Measurements from ENCODE around the gene VPS26C. TPM values are rescaled to one million over a fixed set of nuclear protein-coding genes. Genes with fewer than 3 reads are reported as not detected.
"Not testable (repeated sequence)": the region's sequence is repeated elsewhere in the genome, so short reads cannot be mapped to it uniquely, and the experiment has no call there.

Gene VPS26C
- total and polyA plus RNA-seq, 9 donors, result 25.9 to 30.7 (median 28.7) TPM

GRCh38 chr21:37281993-37282392 lies 14.9 kb upstream of the VPS26C start:
- Histone ChIP-seq H3K36me3 (ENCODE audit: control insufficient read depth, insufficient read depth, low read length) (no peaks in the 10 kb centered on the region), H3K9me3 (replicated peaks; ENCODE audit: control insufficient read depth, low read depth, low read length) (no peaks in the 10 kb centered on the region), H3K4me3 (ENCODE audit: low read length) (no peak overlapping the region), H3K4me1 (ENCODE audit: control insufficient read depth, insufficient read depth, low read length) (peaks cover 2% of the 10 kb centered on the region), H3K27ac (ENCODE audit: low read length) (peak overlapping the region; percentile 29), H3K27me3 (ENCODE audit: control insufficient read depth, insufficient read depth, low read length) (peaks cover 2% of the 10 kb centered on the region)
- WGBS (ENCODE audit: insufficient coverage), result 22% methylated on average over 6 of the region's 16 CpGs
- DNase-seq, result peak; percentile 56

GRCh38 chr21:37281579-37281978 lies 14.4 kb upstream of the VPS26C start:
- peak overlapping the region; percentile 18 for H3K27ac ChIP-seq (ENCODE audit: low read length)

GRCh38 chr21:37279271-37279670 lies 12.1 kb upstream of the VPS26C start:
- not testable (repeated sequence) for DNase-seq; H3K27ac ChIP-seq (ENCODE audit: low read length); H3K36me3 ChIP-seq (ENCODE audit: control insufficient read depth, insufficient read depth, low read length); H3K27me3 ChIP-seq (ENCODE audit: control insufficient read depth, insufficient read depth, low read length); H3K4me1 ChIP-seq (ENCODE audit: control insufficient read depth, insufficient read depth, low read length); H3K9me3 ChIP-seq (replicated peaks; ENCODE audit: control insufficient read depth, low read depth, low read length); H3K4me3 ChIP-seq (ENCODE audit: low read length)
- WGBS (ENCODE audit: insufficient coverage), result no CpG with 5 or more reads among the region's 4 CpGs

More at GRCh38 chr21:37281579-37281978, 14.4 kb upstream of the VPS26C start:
- Histone ChIP-seq H3K27me3 (ENCODE audit: control insufficient read depth, insufficient read depth, low read length) (peaks cover 2% of the 10 kb centered on the region), H3K4me1 (ENCODE audit: control insufficient read depth, insufficient read depth, low read length) (peaks cover 2% of the 10 kb centered on the region), H3K36me3 (ENCODE audit: control insufficient read depth, insufficient read depth, low read length) (no peaks in the 10 kb centered on the region), H3K4me3 (ENCODE audit: low read length) (peak overlapping the region; percentile 1), H3K9me3 (replicated peaks; ENCODE audit: control insufficient read depth, low read depth, low read length) (no peaks in the 10 kb centered on the region)
- WGBS (ENCODE audit: insufficient coverage), result 24% methylated on average over 2 of the region's 10 CpGs
- no peak for DNase-seq

- Histone ChIP-seq H3K27me3 (ENCODE audit: control insufficient read depth, insufficient read depth, low read length) (peaks cover 2% of the 10 kb centered on the region), H3K9me3 (replicated peaks; ENCODE audit: control insufficient read depth, low read depth, low read length) (no peaks in the 10 kb centered on the region), H3K27ac (ENCODE audit: low read length) (no peak overlapping the region), H3K4me1 (ENCODE audit: control insufficient read depth, insufficient read depth, low read length) (peaks cover 5% of the 10 kb centered on the region), H3K36me3 (ENCODE audit: control insufficient read depth, insufficient read depth, low read length) (no peaks in the 10 kb centered on the region), H3K4me3 (ENCODE audit: low read length) (no peak overlapping the region)
- DNase-seq, result no peak
- 88% methylated on average over 3 of the region's 7 CpGs for WGBS (ENCODE audit: insufficient coverage)
Measured at GRCh38 chr21:37278199-37278598, 11.1 kb upstream of the VPS26C start.

GRCh38 chr21:37276377-37276776 lies 9.2 kb upstream of the VPS26C start:
- H3K27ac ChIP-seq (ENCODE audit: low read length), result no peak overlapping the region
- H3K9me3 ChIP-seq (replicated peaks; ENCODE audit: control insufficient read depth, low read depth, low read length), result no peaks in the 10 kb centered on the region
- H3K36me3 ChIP-seq (ENCODE audit: control insufficient read depth, insufficient read depth, low read length), result no peaks in the 10 kb centered on the region
- WGBS (ENCODE audit: insufficient coverage), result no CpG with 5 or more reads among the region's 3 CpGs
- DNase-seq, result no peak
- peaks cover 2% of the 10 kb centered on the region for H3K27me3 ChIP-seq (ENCODE audit: control insufficient read depth, insufficient read depth, low read length)
- H3K4me3 ChIP-seq (ENCODE audit: low read length), result no peak overlapping the region
- peaks cover 3% of the 10 kb centered on the region for H3K4me1 ChIP-seq (ENCODE audit: control insufficient read depth, insufficient read depth, low read length)

- Histone ChIP-seq H3K9me3 (replicated peaks; ENCODE audit: control insufficient read depth, low read depth, low read length) (no peaks in the 10 kb centered on the region), H3K27me3 (ENCODE audit: control insufficient read depth, insufficient read depth, low read length) (no peaks in the 10 kb centered on the region), H3K36me3 (ENCODE audit: control insufficient read depth, insufficient read depth, low read length) (no peaks in the 10 kb centered on the region), H3K4me3 (ENCODE audit: low read length) (no peak overlapping the region), H3K4me1 (ENCODE audit: control insufficient read depth, insufficient read depth, low read length) (peaks cover 3% of the 10 kb centered on the region), H3K27ac (ENCODE audit: low read length) (no peak overlapping the region)
- no peak for DNase-seq
- WGBS (ENCODE audit: insufficient coverage), result 34% methylated on average over 4 of the region's 9 CpGs
Measured at GRCh38 chr21:37273911-37274690, 7.0 kb upstream of the VPS26C start.

- WGBS (ENCODE audit: insufficient coverage), result no CpG with 5 or more reads among the region's 1 CpG
- Histone ChIP-seq H3K27me3 (ENCODE audit: control insufficient read depth, insufficient read depth, low read length) (no peaks in the 10 kb centered on the region), H3K4me3 (ENCODE audit: low read length) (no peak overlapping the region), H3K27ac (ENCODE audit: low read length) (no peak overlapping the region), H3K36me3 (ENCODE audit: control insufficient read depth, insufficient read depth, low read length) (no peaks in the 10 kb centered on the region), H3K9me3 (replicated peaks; ENCODE audit: control insufficient read depth, low read depth, low read length) (no peaks in the 10 kb centered on the region), H3K4me1 (ENCODE audit: control insufficient read depth, insufficient read depth, low read length) (peaks cover 3% of the 10 kb centered on the region)
- DNase-seq, result no peak
Measured at GRCh38 chr21:37273440-37273839, 6.3 kb upstream of the VPS26C start.

- H3K27ac ChIP-seq (ENCODE audit: low read length), result no peak overlapping the region
- no peaks in the 10 kb centered on the region for H3K36me3 ChIP-seq (ENCODE audit: control insufficient read depth, insufficient read depth, low read length)
- peaks cover 3% of the 10 kb centered on the region for H3K4me1 ChIP-seq (ENCODE audit: control insufficient read depth, insufficient read depth, low read length)
- no peaks in the 10 kb centered on the region for H3K27me3 ChIP-seq (ENCODE audit: control insufficient read depth, insufficient read depth, low read length)
- no peaks in the 10 kb centered on the region for H3K9me3 ChIP-seq (replicated peaks; ENCODE audit: control insufficient read depth, low read depth, low read length)
- no peak overlapping the region for H3K4me3 ChIP-seq (ENCODE audit: low read length)
- WGBS (ENCODE audit: insufficient coverage), result 78% methylated on average over 1 of the region's 6 CpGs
- no peak for DNase-seq
Measured at GRCh38 chr21:37272897-37273296, 5.8 kb upstream of the VPS26C start.

GRCh38 chr21:37270576-37271365 lies 3.6 kb upstream of the VPS26C start:
- Histone ChIP-seq H3K27ac (ENCODE audit: low read length) (no peak overlapping the region), H3K27me3 (ENCODE audit: control insufficient read depth, insufficient read depth, low read length) (no peaks in the 10 kb centered on the region), H3K9me3 (replicated peaks; ENCODE audit: control insufficient read depth, low read depth, low read length) (no peaks in the 10 kb centered on the region), H3K4me3 (ENCODE audit: low read length) (no peak overlapping the region), H3K36me3 (ENCODE audit: control insufficient read depth, insufficient read depth, low read length) (no peaks in the 10 kb centered on the region), H3K4me1 (ENCODE audit: control insufficient read depth, insufficient read depth, low read length) (peaks cover 9% of the 10 kb centered on the region)
- no peak for DNase-seq
- 88% methylated on average over 7 of the region's 8 CpGs for WGBS (ENCODE audit: insufficient coverage)

GRCh38 chr21:37269481-37269880 lies 2.3 kb upstream of the VPS26C start:
- no peaks in the 10 kb centered on the region for H3K9me3 ChIP-seq (replicated peaks; ENCODE audit: control insufficient read depth, low read depth, low read length)
- no peaks in the 10 kb centered on the region for H3K27me3 ChIP-seq (ENCODE audit: control insufficient read depth, insufficient read depth, low read length)
- no peak overlapping the region for H3K4me3 ChIP-seq (ENCODE audit: low read length)
- no peak for DNase-seq
- 91% methylated on average over 11 of the region's 11 CpGs for WGBS (ENCODE audit: insufficient coverage)
- no peaks in the 10 kb centered on the region for H3K36me3 ChIP-seq (ENCODE audit: control insufficient read depth, insufficient read depth, low read length)
- H3K4me1 ChIP-seq (ENCODE audit: control insufficient read depth, insufficient read depth, low read length), result peaks cover 9% of the 10 kb centered on the region
- H3K27ac ChIP-seq (ENCODE audit: low read length), result no peak overlapping the region

Measured in muscle of leg (tissue), 11 donors.